Measurements from ENCODE around the gene SDK2.

The SDK2 gene, protein sequence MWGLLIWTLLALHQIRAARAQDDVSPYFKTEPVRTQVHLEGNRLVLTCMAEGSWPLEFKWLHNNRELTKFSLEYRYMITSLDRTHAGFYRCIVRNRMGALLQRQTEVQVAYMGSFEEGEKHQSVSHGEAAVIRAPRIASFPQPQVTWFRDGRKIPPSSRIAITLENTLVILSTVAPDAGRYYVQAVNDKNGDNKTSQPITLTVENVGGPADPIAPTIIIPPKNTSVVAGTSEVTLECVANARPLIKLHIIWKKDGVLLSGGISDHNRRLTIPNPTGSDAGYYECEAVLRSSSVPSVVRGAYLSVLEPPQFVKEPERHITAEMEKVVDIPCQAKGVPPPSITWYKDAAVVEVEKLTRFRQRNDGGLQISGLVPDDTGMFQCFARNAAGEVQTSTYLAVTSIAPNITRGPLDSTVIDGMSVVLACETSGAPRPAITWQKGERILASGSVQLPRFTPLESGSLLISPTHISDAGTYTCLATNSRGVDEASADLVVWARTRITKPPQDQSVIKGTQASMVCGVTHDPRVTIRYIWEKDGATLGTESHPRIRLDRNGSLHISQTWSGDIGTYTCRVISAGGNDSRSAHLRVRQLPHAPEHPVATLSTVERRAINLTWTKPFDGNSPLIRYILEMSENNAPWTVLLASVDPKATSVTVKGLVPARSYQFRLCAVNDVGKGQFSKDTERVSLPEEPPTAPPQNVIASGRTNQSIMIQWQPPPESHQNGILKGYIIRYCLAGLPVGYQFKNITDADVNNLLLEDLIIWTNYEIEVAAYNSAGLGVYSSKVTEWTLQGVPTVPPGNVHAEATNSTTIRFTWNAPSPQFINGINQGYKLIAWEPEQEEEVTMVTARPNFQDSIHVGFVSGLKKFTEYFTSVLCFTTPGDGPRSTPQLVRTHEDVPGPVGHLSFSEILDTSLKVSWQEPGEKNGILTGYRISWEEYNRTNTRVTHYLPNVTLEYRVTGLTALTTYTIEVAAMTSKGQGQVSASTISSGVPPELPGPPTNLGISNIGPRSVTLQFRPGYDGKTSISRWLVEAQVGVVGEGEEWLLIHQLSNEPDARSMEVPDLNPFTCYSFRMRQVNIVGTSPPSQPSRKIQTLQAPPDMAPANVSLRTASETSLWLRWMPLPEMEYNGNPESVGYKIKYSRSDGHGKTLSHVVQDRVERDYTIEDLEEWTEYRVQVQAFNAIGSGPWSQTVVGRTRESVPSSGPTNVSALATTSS (N-terminal part only)

DNA sequence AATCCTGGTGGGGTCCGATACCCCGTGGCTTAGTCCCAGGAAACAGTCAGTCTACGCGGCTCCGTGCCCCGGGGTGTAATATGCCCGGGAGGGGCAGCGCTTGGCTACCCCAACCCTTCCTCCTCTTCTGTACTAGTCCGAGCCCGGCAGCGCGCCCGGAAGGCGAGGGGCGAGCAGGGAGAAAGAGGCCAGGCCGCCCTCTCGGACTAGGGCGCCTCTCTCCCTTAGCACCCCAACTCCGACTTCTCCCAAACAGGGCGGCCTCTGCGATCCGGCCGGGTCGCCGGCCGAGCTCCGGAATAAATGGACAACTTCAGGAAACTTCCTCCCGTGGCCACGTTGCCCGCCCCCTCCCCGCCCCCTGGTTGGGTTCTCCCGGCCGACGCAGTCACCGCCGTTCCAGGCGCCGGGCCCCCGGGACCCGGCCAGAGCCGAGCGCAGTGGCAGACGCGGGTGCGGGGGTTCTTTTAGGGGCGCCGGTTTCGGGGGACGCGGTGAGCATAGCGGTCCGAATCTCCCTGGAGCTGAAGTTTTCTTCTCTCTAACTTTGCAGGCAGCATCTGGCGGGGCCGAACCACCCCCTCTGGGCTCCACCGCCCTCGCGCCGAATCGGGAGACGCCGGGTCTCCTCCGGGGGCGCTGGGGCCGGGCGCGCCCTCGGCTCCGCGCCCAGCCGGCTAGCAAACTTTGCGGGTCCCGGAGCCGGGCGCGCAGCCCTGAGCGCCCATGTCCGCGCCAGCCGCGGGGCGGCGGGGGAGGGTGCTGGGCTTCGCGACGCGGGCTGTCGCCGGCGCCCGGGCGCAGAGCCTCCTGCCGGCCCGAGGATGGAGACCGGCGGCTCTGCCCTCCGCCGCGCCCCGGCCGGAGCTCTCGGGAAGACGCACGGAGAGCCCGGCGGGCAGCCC, at the start of gene SDK2:
SDK2 (minus strand) TSS at position 301 of the 905 bp plus-strand sequence. CDS start 357 bp downstream, outside the sequence.
- TF ChIP-seq POLR2A (IDR thresholded peaks at IDR 0.05; ENCODE audit: low read depth, low read length), result no peak
- DNase-seq (ENCODE audit: insufficient read length, low spot score), result no peak
- FAIRE-seq, result no peak

DNA sequence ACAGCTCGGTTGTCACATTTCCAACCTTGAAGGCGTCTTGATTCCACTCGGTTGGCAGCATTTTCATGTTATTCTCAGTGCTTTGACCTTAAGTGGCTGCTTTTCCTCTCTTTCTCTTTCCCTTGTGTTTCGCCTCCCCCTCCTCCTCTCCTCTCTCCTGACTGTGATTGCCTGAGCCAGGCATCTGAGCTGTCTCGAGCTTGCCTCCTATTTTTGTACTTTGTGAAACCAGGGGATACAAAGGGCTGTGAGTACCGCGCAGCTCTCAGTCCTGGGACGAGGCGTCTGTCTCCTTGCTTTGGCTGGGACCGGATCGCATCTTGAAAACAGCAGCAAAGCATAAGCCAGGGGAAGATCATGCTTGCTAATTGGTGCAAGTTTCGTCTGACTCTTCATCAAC, 48.8 kb upstream of the SDK2 start:
- FAIRE-seq, result no peak
- no peak for DNase-seq (ENCODE audit: insufficient read length, low spot score)
- TF ChIP-seq POLR2A (IDR thresholded peaks at IDR 0.05; ENCODE audit: low read depth, low read length), result no peak

DNA sequence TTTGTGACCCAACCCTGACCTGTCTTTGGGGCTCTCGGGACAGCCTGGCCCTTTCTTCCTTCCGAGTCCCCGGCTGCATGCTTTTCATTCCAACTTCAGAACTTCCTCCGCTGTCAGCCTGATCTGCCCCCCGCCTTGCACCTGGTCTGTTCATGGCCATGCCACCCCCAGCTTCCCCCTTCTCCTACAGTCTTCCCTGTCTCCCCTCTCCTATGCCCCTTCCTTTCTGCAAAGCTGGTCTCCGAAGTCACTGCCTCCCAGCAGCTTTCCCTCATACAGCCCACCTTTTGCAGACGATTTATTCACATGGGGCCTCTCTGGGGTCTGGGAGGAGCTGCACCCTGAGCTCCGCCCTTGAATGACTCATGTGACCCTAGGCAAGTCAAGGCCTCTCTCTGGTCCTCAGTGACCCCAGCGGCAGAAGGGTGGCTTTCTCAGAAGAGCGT, 47.1 kb upstream of the SDK2 start:
- FAIRE-seq (no peak), DNase-seq (ENCODE audit: insufficient read length, low spot score) (no peak)
- no peak for TF ChIP-seq POLR2A (IDR thresholded peaks at IDR 0.05; ENCODE audit: low read depth, low read length)

DNA sequence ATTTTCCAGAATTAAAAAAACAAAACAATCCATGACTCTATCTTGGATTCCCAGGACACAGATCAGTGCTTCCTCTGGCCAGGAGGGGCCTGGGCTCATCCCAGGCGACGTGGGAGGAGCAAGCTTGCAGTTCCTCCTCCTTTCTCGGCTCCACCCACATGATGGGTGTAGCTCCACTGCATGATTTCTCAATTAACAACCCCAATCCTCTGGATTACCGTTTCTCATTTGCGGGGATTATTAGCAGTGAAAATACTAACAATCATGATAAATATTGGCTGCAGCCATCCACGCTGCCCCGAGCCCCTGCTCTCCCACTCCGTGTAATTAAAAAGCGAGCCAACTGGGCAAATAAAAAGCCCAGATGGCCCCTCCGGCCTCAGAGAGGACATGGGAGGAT, 46.4 kb upstream of the SDK2 start:
- no peak for TF ChIP-seq POLR2A (IDR thresholded peaks at IDR 0.05; ENCODE audit: low read depth, low read length)
- FAIRE-seq (no peak), DNase-seq (ENCODE audit: insufficient read length, low spot score) (no peak)

DNA sequence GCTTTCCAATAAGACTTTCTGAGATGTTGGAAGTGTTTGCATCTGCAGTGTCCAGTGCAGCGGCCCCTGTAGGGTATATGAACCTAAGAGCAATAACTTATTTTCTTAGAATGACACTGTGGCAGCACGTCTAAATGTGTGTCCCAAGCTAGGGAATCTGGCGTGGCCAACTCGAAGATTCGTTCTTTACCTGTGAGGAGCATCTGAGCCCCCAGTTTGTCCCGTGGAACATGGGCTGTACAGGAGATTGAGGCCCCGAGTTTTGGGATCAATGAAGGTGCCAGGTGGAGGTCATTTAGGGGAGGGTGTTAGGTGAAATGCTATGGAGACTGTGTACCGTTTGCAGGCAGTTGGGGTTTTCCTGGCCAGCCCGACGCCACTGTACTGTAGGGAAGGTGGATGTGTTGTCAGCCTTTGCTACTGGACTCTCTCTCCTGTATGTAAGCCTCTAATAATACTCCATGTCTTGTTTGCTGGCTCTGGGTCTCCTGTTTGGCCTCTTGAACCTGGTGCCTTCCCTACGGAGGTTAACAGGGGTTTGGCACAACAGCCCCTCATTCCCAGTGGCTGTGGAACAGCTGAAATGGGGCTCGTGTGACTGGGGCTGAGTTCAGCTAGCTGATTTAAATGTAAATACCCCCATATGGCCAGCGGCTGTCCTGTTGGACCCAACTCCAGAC, 45.5 kb upstream of the SDK2 start:
- FAIRE-seq, result no peak
- no peak for TF ChIP-seq POLR2A (IDR thresholded peaks at IDR 0.05; ENCODE audit: low read depth, low read length)
- no peak for DNase-seq (ENCODE audit: insufficient read length, low spot score)

DNA sequence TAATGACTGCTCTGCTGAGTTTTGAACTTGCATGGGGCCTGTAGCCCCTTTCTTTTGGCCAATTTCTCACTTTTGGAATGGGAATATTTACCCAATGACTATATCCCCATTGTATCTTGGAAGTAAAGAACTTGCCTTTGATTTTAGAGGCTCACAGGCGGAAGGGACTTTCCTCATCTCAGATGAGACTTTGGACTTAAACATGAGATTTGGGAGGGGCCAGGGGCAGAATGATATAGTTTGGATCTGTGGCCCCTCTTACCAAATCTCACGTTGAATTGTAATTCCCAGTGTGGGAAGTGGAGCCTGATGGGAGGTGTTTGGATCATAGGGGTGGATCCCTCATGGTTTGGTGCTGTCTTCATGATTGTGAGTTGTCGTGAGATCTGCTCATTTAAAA, 42.7 kb upstream of the SDK2 start:
- no peak for TF ChIP-seq POLR2A (IDR thresholded peaks at IDR 0.05; ENCODE audit: low read depth, low read length)
- FAIRE-seq (no peak), DNase-seq (ENCODE audit: insufficient read length, low spot score) (no peak)

DNA sequence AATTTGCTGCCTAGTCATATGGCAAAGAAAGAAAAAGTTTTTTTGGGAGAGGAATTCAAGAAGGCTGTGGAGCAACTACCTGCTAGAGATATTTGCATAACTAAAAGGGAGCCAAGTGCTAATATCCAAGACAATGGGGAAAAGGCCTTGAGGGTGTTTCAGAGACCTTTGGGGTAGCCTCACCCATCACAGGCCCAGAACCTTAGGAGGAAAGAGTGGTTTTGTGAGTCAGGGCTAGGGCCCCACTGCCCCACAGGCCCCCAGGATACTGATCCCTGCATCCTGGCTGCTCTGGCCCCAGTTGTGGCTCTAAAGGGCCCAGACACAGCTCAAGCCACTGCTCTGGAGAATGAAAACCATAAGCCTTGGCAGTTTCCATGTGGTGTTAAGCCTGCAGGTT, 41.9 kb upstream of the SDK2 start:
- no peak for FAIRE-seq

DNA sequence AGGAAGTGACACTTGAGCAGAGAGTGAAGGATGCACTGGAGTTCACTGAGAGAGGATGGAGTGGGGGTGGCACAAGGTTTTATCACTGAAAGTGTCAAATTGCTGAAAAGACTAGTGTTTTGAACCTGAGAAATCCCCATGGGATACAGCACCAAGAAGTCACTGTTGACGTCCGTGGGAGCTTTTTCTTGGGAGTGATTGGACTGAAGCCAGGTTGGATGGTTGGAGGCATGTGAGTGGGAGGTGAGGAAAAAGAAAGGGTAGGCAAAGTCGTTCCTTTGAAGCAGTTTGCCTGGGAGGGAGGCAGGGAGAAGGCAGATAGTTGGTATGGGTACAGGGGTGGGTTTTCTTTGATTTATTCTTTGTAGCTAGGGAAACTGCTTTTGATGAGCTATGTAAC, 39.9 kb upstream of the SDK2 start:
- FAIRE-seq, result no peak
- TF ChIP-seq POLR2A (IDR thresholded peaks at IDR 0.05; ENCODE audit: low read depth, low read length), result no peak
- DNase-seq (ENCODE audit: insufficient read length, low spot score), result no peak

More for the DNA sequence above, 41.9 kb upstream of the SDK2 start:
- TF ChIP-seq POLR2A (IDR thresholded peaks at IDR 0.05; ENCODE audit: low read depth, low read length), result no peak
- DNase-seq (ENCODE audit: insufficient read length, low spot score), result no peak

DNA sequence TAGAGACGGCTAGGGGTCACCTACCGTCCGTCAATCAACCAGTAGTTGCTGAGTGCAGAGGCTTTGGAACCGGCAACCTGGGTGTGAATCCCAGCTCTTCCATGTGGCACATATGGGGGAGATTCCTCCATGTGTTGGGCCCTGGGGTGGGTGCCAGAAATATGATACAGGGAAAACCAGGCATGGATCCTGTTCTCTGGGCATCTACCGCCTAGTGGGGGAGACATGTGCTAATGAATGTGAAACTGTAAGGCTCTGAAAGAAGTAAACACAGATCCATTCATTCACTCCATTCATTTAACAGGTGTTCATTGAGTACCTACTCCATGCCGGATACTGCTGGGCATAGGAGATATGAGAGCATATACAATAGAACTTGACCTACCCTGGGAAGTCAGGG, 39.5 kb upstream of the SDK2 start:
- FAIRE-seq, result no peak
- no peak for TF ChIP-seq POLR2A (IDR thresholded peaks at IDR 0.05; ENCODE audit: low read depth, low read length)
- no peak for DNase-seq (ENCODE audit: insufficient read length, low spot score)

DNA sequence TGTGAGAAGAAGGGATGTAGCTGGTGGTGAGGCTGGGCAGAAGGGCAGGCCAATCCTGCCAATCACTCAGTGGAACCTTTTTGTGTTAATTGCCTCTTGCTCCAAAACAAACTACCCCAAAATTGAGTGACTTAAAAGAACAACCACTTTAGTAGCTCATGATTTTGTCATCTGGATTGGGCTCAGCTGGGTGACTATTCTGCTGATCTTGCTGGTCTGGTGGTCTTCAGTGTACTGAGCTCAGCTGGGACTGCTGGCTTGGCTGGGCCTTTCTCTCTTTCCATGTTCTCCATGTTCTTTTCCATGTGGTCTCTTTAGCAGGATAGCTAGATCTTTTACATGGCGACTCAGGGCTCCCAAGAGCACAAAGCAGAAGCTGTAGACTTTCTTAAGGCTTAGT, 37.7 kb upstream of the SDK2 start:
- DNase-seq (ENCODE audit: insufficient read length, low spot score) (no peak), FAIRE-seq (no peak)
- no peak for TF ChIP-seq POLR2A (IDR thresholded peaks at IDR 0.05; ENCODE audit: low read depth, low read length)

DNA sequence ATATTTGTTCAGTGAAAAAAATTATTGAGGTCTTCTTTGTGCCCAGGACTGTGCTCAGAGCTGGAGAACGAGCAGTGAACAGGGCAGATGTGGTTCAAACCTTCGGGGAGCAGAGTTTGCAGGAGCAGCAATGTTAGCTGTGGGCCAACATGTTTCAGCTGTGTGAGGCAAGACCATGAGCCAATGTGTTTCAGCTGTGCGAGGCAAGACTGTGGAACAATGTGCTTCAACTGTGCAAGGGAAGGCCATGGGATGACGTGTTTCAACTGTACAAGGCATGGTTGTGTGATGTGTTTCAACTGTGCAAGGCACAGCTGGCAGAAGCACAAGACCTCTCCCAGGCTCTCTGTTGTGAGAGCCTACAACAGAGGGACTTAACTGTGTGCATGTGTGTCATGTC, 35.2 kb upstream of the SDK2 start:
- no peak for FAIRE-seq
- TF ChIP-seq POLR2A (IDR thresholded peaks at IDR 0.05; ENCODE audit: low read depth, low read length), result no peak
- DNase-seq (ENCODE audit: insufficient read length, low spot score), result no peak

DNA sequence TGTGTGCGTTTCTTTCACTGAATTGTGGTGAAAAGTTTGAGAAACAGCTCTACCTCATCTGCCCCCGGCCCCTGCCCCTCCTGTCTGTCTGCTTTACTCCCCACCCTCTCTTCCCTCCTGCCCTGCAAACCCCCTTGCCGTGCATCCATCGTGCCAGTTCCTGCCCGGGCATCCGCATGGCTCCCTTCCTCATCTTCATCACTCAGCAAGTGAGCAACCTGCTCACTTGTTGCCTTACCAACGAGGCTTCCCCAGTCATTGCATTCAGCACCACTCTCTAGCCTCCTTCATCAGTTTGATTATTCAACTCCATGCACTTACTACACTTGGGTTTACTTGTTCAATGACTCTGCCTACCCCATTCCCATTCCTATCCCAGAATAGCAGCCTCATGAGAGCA, 34.8 kb upstream of the SDK2 start:
- FAIRE-seq (no peak), DNase-seq (ENCODE audit: insufficient read length, low spot score) (no peak)
- TF ChIP-seq POLR2A (IDR thresholded peaks at IDR 0.05; ENCODE audit: low read depth, low read length), result no peak
